Stomach (tissue), 9 donors: ENCODE data around the gene EPHA6. TPM values are rescaled to one million over a fixed set of nuclear protein-coding genes. Genes with fewer than 3 reads are reported as not detected.

Source experiments
- DNase-seq, 2 donors: peaks; one replicate each; pipeline versions ENCODE4 v3.0.0 to v3.0.0-alpha.2; 2013 to 2019
- H3K27ac ChIP-seq, 5 donors: fragments of 200-600 bp in 4 of 5; sonication (generic) in 4 of 5; one replicate each; pipeline ENCODE4 v1.5.1; 2013 to 2019; ENCODE audit warnings: mild to moderate bottlenecking in 1 of 5, moderate library complexity in 1 of 5
- H3K27me3 ChIP-seq, 3 donors: fragments of 200-600 bp; sonication (generic); one replicate each; pipeline ENCODE4 v1.5.1; 2017 to 2019; ENCODE audit warnings: mixed run types in 1 of 3
- H3K36me3 ChIP-seq, 4 donors: fragments of 200-600 bp; sonication (generic); 1 replicate in 3 of 4; 2 replicates in 1 of 4; pipeline ENCODE4 v1.5.1; 2016 to 2019
- H3K4me1 ChIP-seq, 4 donors: fragments of 200-600 bp; sonication (generic); one replicate each; pipeline ENCODE4 v1.5.1; 2016 to 2019
- H3K4me3 ChIP-seq, 4 donors: fragments of 200-600 bp; sonication (generic) in 3 of 4; one replicate each; pipeline ENCODE4 v1.5.1; 2016 to 2019; ENCODE audit warnings: mild to moderate bottlenecking in 1 of 4
- H3K9me3 ChIP-seq, 4 donors: fragments of 200-600 bp; sonication (generic); one replicate each; pipeline ENCODE4 v1.5.1; 2016 to 2019
- EP300 ChIP-seq: sonication (generic); formaldehyde crosslinking; IDR thresholded peaks from one replicate; pipeline ENCODE4 v1.6.1; 2017; ENCODE audit warnings: antibody characterized with exemption
- POLR2A ChIP-seq, 4 donors: fragments of 450-650 bp; IDR thresholded peaks; one replicate each; pipeline ENCODE4 v1.6.1; 2016; ENCODE audit warnings: antibody characterized with exemption in 4 of 4, control low read depth in 2 of 4, mild to moderate bottlenecking in 1 of 4, moderate library complexity in 1 of 4
- POLR2AphosphoS5 ChIP-seq, 3 donors: sonication (generic); formaldehyde crosslinking; IDR thresholded peaks; one replicate each; pipeline ENCODE4 v1.6.1; 2016; ENCODE audit warnings: antibody characterized with exemption in 3 of 3
- WGBS, 5 donors: extraction: QIAGEN DNeasy Blood & Tissue Kit in 3 of 5; methylation state at CpG; one replicate each; pipeline versions ENCODE4 v1.1.5 to v1.1.7; 2013 to 2018; 5-methylcytosine and 5-hydroxymethylcytosine counted together
- intact Hi-C: fragments of 100-400 bp; cut with DNase I; formaldehyde crosslinking; loops from one replicate; pipeline ENCODE4 v1.15.1; 2023; ENCODE audit warnings: low total_unique reads
- polyA plus RNA-seq, 3 donors: library from polyadenylated mRNA; stranded (reverse); fragments of 200-250 nt; gene quantifications; one replicate each; pipeline ENCODE4 v1.2.3, GENCODE V29; 2013
- total RNA-seq, 5 donors: library from RNA; depleted of rRNA; stranded (reverse); fragments of >200 nt; gene quantifications; one replicate each; pipeline versions ENCODE4 v1.1.0 to v1.2.3, GENCODE V29; 2014 to 2016
- TF ChIP-seq, protein P1 (sequence below), 7 experiments: fragments of 450-650 bp in 4 of 7; fragments of 200-600 bp in 3 of 7; sonication (generic) in 3 of 7; IDR thresholded peaks; one replicate each; pipeline ENCODE4 v1.5.1; 2016 to 2019; ENCODE audit warnings: antibody characterized with exemption in 7 of 7, control low read depth in 2 of 7, mild to moderate bottlenecking in 1 of 7
- donor health status: healthy with polysubstance abuse.
- donor health status: Bipolar disorder and iron deficiency.
- donor health status: healthy.

Gene EPHA6
- total and polyA plus RNA-seq, 8 donors: 0.18 to 179 (median 14.7) TPM; not detected in 4

DNA sequence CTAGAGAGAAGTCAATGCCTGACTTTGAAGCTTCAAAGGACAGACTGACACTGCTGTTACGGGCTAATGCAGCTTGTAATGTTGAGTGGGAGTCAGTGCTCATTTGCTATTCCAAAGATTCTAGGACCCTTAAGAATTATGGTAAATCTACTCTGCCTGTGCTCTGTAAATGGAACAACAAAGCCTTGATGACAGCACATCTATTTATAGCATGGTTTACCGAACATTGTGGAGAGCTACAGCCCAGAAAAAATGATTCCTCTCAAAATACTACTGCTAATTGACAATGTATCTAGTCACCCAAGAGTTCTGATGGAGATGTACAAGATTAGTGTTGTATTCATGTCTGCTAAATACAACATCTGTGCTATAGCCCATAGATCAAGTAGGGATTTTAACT lies 262.3 kb downstream of the EPHA6 start:
- DNase-seq: no peak
- Histone ChIP-seq H3K27ac (no peak overlapping the region), H3K4me3 (no peak overlapping the region), H3K9me3 (no peaks in the 10 kb centered on the region), H3K27me3 (no peaks in the 10 kb centered on the region), H3K36me3 (no peaks in the 10 kb centered on the region), H3K4me1 (no peaks in the 10 kb centered on the region)
- intact Hi-C loops: no loop called here
- TF ChIP-seq POLR2A (IDR thresholded peaks at IDR 0.05) (no peak), POLR2AphosphoS5 (IDR thresholded peaks at IDR 0.05) (no peak), EP300 (no peak)
- TF ChIP-seq, protein P1, sequence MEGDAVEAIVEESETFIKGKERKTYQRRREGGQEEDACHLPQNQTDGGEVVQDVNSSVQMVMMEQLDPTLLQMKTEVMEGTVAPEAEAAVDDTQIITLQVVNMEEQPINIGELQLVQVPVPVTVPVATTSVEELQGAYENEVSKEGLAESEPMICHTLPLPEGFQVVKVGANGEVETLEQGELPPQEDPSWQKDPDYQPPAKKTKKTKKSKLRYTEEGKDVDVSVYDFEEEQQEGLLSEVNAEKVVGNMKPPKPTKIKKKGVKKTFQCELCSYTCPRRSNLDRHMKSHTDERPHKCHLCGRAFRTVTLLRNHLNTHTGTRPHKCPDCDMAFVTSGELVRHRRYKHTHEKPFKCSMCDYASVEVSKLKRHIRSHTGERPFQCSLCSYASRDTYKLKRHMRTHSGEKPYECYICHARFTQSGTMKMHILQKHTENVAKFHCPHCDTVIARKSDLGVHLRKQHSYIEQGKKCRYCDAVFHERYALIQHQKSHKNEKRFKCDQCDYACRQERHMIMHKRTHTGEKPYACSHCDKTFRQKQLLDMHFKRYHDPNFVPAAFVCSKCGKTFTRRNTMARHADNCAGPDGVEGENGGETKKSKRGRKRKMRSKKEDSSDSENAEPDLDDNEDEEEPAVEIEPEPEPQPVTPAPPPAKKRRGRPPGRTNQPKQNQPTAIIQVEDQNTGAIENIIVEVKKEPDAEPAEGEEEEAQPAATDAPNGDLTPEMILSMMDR (IDR thresholded peaks at IDR 0.05): no peak
- 55 to 74% (median 61%) methylated on average over 2 of the region's 2 CpGs for WGBS, 5 donors

DNA sequence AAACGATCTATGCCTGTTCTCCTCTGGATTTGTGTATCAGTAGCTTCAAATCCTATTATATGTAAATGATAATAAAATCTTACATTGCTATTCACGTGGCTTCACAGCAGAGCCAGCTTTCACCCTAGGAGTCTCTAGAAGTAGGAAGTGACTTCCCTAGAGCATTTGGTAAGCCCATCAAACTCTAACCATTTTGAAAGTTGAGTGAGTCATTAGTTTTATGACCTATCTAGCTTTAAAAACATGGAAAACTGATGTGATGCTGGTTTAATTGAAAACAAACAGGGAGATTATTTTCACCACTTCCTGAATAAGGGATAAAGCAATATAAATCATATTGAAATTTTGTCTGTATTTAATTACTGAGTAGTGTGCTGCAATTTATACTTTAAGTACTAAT lies 275.2 kb downstream of the EPHA6 start:
- Histone ChIP-seq H3K36me3 (no peaks in the 10 kb centered on the region), H3K27ac (no peak overlapping the region), H3K4me1 (no peaks in the 10 kb centered on the region), H3K9me3 (no peaks in the 10 kb centered on the region), H3K4me3 (no peak overlapping the region), H3K27me3 (no peaks in the 10 kb centered on the region)
- TF ChIP-seq, protein P1 (IDR thresholded peaks at IDR 0.05): no peak
- no peak for TF ChIP-seq POLR2AphosphoS5 (IDR thresholded peaks at IDR 0.05)
- no peak for TF ChIP-seq POLR2A (IDR thresholded peaks at IDR 0.05)
- no peak for TF ChIP-seq EP300
- 53 to 69% (median 61%) methylated on average over 2 of the region's 2 CpGs for WGBS, 5 donors
- intact Hi-C loops: no loop called here
- DNase-seq: no peak

DNA sequence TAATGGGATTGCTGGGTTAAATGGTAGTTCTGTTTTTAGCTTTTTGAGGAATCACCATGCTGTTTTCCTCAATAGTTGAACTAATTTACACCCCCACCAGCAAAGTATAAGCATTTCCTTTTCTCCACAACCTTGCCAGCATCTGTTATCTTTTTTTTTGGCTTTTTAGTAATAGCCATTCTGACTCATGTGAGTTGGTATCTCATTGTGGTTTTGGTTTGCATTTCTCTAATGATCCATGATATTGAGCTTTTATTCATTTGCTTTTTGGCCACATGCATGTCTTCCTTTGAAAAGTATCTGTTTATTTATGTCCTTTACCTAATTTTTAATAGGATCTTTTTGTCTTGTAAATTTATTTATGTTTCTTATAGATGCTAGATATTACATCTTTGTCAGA lies 288.2 kb downstream of the EPHA6 start:
- no peak for TF ChIP-seq POLR2A (IDR thresholded peaks at IDR 0.05)
- no peak for TF ChIP-seq EP300
- TF ChIP-seq, protein P1 (IDR thresholded peaks at IDR 0.05): no peak
- no peak for TF ChIP-seq POLR2AphosphoS5 (IDR thresholded peaks at IDR 0.05)
- H3K9me3 ChIP-seq: no peaks in the 10 kb centered on the region
- intact Hi-C loops: no loop called here
- DNase-seq: no peak
- no peaks in the 10 kb centered on the region for H3K27me3 ChIP-seq
- H3K27ac ChIP-seq: no peak overlapping the region
- no peaks in the 10 kb centered on the region for H3K36me3 ChIP-seq
- H3K4me1 ChIP-seq: no peaks in the 10 kb centered on the region
- no peak overlapping the region for H3K4me3 ChIP-seq

DNA sequence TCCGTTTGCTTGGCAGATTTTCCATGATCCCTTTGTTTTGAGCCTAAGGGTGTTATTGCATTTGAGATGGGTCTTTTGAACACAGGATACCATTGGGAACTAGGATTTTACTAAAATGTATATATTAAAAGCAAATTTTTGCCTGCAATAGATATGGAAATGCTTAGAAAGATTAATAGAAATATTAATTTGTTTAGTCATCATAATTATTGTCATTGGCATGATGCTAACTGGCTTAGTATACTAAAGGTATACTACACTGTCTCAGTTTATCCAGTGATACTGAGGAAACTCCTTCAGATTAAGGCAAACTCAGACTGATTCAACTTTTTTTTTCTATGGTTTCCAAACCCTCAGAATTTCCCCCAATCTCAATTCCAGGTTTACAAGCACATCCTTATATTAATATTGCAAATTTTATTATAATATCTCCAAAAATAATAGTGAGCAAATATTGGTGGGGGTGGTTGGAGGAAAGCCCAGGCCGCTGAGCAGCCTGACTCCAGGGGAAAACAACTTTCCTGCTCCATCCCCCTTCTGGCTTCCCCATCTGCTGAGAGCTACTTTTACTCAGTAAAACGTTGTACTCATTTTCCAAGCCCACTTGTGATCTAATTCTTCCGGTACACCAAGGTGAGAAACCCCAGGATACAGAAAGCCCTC lies 291.7 kb downstream of the EPHA6 start:
- Histone ChIP-seq H3K36me3 (no peaks in the 10 kb centered on the region), H3K4me3 (no peak overlapping the region), H3K9me3 (no peaks in the 10 kb centered on the region), H3K27ac (no peak overlapping the region), H3K4me1 (no peaks in the 10 kb centered on the region), H3K27me3 (no peaks in the 10 kb centered on the region)
- 59 to 74% (median 60%) methylated on average over 4 of the region's 4 CpGs for WGBS, 5 donors
- intact Hi-C loops: no loop called here
- TF ChIP-seq, protein P1 (IDR thresholded peaks at IDR 0.05): no peak
- TF ChIP-seq EP300 (no peak), POLR2AphosphoS5 (IDR thresholded peaks at IDR 0.05) (no peak), POLR2A (IDR thresholded peaks at IDR 0.05) (no peak)
- DNase-seq: no peak
